Measurements from ENCODE around the gene F7.

Gene F7

DNA sequence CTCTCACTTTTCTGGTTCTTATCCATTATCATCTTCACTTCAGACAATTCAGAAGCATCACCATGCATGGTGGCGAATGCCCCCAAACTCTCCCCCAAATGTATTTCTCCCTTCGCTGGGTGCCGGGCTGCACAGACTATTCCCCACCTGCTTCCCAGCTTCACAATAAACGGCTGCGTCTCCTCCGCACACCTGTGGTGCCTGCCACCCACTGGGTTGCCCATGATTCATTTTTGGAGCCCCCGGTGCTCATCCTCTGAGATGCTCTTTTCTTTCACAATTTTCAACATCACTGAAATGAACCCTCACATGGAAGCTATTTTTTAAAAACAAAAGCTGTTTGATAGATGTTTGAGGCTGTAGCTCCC is 14.2 kb downstream of the F7 start:
- DNase-seq = no peak

DNA sequence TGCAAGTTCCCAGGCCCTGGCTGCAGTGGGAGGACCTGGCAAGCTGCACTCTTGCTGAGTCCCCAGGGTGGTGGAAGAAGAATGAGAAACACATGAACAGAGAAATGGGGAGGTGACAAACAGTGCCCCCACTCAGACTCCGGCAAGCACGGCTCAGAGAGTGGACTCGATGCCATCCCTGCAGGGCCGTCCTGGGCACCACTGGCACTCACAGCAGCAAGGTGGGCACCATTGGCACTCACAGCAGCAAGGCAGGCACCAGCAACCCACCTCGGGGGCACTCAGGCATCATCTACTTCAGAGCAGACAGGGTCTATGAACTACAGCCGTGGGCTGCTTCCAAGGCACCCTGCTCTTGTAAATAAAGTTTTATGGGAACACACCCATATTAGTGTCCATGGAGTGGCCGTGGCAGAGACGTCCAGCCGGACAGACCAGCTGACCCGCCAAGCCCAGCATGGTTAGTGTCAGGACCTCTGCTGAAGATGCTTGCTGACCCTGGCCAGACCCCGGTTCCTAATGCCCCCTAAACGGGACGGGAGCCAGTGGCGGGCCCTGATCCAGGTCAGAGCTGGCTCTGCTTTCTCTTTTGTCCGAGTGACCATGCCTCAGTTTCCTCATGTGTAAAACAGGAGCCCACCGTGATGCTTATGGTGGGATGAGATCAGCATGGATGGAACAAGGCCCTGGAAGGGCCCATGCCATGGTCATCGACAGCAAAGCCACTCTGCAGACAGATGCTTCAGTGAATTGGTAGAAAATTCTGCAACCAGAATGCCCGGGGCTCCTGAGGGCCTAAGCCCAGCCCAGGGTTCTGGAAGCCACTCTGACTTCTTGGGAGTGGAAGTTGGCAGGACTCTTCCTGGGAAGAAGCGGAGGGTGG is 14.9 kb downstream of the F7 start:
- DNase-seq = no peak

DNA sequence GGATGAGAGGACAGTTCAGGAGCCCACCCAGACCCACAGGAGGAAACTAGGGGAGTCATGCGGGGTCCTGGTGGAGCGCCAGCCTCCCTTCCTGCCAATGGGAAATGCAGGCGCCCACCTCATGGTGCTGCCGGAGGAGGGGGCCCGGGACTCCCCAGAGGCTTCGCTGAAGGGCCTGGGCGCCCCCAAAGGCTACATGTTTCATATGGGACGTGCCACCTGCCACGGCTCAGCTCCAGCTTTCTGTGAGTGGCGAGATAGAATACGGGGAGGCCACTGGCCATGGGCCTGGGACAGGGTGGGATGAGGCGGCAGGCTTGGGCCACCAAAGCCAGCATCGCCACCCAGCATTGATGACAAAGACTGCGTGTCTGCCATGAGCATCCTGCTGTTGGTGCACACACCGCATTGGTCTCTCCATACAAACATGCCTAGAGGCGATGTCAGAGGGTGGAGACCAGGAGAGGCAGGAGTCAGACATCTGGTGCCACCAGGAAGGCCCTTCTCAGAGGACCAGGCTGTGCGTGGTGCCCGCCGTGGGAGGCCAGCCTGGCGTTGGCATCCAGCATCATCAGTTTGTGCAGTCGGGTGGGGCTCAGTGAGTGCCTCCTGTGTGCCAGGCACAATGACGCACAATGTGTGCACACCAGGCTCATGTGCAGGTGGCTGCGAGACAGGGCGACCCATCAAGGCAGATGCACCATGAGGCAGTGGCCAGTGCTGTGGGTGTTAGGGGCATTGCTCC is 15.8 kb downstream of the F7 start:
- DNase-seq = no peak

DNA sequence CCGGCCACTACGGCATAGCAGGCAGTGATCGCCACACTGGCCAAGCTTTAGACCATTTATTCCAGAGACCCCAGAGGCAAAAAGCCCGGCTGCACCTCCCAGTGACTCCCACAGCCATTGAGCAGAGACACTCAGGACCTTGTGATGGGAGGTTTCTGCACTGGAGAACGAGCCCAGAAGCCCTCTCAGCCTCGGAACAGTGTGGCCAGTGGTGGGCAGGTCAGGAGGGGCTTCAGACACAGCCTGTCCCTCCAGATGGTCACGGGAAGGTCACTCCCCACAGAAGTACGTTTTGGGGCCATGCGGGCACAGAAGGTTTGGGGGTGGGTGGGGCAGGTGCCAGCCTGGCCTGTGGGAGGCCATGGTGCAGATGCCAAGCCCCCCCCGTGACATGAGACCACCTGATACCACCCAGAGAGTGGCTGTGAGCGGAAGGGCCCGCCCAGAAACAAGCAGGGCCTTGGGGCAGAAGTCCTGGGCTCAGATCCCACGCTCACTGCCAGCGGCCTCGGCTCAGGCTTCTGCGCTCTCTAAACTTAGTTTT is 16.4 kb downstream of the F7 start:
- no peak for DNase-seq

DNA sequence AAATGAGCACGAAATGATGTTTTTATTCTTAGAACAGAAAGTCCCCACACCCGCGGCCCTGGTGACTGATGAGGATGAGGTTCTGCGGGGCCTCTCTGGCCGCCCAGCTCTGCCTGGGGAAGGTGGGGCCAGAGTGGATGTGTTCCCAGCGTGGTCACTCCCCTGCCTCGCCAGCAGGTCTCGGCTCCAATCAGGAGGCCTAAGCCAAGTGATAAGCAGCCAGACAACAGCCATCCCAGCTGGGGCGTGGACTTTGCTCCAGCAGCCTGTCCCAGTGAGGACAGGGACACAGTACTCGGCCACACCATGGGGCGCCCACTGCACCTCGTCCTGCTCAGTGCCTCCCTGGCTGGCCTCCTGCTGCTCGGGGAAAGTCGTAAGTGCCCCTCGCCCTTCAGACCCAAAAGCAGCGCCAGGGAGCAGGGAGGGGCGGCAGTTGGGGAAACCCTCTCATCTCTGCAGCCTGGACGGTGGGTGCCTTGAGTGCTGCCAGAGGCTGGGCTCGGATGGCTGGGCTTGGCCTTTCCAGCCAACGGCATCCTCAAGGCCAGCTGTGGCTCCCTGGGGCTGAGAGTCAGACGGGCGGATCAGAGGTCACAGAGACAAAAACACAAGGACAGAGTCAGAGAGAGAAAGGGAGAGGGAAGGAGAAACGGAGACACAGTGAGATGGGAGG is 17.1 kb downstream of the F7 start, which contains the start of gene F10:
TSS of gene F10 (plus strand) at position 250 of the 676 bp plus-strand sequence. CDS start at position 307, 57 bp downstream.
- no peak for DNase-seq

DNA sequence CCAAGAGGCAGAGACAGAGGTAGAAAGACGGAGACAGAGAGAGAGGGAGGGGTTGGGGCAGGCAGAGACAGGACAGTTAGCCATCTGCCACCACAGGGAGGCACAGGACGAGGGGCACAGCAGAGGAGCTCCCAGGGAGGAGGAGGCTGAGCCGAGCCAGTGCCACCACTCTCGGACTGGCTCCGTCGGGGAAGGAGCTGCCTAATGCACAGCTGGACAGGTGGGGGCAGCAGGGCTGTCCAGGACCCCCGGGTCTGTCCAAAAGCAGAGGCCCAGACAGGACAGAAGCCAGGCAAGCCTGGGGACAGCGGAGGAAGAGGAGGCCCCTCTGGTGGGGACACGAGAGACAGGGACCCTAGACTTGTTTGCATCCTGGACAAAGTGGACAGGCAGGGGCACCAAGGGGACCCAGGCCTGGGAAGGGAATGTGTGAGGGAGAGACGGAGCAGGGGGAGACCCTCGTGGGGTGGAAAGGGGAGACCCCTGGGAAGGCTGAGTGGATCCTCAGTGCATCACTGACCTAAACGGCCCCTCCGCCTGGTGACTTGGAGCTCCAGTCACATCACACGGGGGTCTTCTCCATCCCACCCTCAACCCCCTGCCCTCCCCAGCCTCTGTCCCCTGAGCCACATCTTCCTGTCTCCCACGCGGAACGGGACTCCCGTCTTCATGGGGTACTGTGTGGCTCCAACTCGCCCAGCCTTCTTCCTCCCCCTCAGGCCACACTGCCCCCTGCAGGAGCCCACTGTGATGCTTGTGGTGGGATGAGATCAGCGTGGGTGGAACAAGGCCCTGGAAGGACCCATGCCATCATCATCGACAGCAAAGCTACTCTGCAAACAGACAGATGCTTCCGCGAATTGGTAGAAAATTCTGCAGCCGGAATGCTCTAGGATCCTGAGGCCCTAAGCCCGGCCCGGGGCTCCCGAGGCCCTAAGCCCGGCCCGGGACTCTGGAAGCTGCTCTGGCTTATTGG is 17.9 kb downstream of the F7 start:
- peak; percentile 37 for DNase-seq

DNA sequence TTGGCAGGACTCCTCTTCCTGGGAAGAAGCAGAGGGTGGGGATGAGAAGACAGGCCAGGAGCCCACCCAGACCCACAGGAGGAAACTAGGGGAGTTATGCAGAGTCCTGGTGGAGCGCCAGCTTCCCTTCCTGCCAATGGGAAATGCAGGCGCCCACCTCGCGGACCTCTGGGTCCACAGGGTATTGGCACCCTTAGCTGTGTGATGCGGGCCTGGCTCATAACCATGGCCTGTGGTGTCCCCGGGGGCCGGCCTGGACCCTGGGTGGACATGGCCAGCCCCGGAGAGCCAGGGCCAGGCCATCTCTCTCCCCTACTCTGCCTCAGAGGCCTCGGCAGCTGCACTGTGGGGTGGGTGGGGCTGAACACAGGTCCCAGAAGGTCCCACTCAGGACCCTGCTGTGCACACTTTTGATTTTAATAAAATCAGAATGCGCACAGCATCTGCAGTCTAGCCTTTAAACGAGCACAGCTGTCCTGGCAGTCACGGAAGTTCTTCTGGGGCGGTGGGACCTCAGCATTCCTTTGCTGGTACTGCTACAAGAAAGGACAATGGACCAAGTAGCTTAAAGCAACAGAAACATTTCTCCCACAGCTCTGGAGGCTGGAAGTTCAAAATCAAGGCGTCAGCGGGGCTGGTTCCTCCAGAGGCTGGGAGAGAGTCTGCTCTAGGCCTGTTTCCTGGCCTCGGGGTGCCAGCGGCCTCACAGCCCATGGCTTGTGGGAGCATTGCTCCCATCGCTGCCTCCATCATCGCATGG is 18.8 kb downstream of the F7 start:
- DNase-seq = no peak

DNA sequence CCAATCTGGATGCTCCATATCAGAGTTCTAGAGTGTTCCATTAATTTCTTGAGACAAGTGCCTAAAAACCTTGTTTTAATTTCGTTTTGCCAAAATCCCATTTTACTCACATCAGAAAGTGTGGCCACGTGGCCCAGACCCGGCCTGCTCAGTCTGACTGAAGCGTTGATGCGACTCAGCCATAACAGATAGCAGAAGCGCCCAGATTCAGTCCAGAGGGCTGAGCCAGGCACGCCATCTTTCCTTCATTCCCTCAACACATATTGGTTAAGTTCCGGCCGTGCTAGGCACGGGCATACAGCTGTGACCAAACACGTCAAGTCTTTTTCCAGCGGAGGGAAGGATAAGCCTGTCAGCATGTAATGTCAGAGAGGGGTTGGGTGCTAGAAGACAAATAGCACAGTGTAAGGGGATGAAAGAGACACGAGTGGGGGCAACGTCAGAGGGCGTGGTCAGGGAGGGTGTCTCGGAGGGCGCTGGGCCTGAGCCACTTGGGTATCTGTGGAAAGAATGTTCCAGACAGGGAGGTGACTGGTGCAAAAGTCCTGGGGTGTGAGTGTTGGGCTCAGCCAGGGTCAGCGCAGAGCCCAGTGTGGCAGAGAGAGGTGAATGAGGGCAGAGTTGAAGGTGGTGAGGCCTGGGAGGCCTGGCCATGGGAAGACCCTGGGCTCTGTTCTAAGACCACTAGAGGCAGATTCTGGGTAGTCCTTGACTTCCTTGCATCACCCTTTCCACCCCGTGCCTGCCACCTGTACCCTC is 20.1 kb downstream of the F7 start:
- no peak for DNase-seq

DNA sequence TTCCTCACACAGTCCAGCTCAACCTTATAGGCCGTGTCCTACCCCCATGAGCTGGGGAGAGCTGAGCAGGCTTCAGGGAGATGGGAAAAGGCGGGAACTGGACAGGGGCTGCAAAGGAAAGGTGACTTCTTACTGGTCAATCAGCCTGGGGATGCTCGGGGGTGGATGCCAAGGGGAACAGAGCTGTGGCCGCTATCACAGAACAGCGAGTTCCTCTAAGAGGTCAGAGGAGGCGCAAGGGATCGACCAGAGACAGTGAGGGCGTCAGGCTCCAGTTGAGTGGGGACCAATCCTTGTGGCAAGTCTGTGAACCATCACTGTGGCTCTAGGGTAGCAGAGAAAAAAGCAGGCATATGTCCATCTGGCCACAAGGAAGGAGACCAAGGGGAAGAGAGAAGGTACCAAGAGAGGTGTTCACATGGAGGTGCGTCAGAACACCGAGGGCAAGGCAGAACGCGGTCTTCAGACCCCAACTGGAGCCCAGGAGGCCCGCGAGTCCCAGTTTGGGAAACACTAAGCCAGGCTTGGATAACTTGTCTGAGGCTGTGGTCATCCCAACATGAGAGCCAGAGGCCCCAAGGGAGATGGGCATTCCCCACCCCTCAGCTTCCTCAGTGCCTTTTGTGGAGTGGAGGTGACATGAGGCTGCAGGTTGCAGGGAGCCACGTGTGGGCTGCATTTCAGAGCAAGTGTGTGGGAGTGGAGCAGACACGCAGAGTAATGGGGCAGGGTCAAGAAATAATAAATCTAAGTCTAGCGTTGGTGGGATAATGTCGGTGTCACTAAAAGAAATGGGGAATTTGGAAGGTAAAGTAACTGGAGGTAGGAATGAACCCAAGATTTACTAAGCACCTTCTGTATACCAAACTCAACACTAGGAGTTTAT is 20.9 kb downstream of the F7 start:
- no peak for DNase-seq

DNA sequence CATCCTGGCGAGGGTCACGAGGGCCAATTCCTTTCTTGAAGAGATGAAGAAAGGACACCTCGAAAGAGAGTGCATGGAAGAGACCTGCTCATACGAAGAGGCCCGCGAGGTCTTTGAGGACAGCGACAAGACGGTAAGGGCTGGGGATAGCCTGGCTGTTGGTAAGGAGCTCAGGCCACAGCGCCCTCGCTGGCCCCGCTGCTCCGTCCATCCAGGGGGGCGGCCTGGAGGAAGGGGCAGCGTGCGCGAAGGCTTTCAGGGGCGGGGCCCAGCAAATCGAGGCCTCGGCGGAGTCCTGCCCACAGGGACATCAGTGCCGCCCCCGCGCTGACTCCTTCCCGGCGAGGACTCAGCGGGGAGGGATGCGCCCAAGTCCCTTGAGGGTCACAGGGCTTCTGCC is 23.9 kb downstream of the F7 start:
- DNase-seq = no peak

DNA sequence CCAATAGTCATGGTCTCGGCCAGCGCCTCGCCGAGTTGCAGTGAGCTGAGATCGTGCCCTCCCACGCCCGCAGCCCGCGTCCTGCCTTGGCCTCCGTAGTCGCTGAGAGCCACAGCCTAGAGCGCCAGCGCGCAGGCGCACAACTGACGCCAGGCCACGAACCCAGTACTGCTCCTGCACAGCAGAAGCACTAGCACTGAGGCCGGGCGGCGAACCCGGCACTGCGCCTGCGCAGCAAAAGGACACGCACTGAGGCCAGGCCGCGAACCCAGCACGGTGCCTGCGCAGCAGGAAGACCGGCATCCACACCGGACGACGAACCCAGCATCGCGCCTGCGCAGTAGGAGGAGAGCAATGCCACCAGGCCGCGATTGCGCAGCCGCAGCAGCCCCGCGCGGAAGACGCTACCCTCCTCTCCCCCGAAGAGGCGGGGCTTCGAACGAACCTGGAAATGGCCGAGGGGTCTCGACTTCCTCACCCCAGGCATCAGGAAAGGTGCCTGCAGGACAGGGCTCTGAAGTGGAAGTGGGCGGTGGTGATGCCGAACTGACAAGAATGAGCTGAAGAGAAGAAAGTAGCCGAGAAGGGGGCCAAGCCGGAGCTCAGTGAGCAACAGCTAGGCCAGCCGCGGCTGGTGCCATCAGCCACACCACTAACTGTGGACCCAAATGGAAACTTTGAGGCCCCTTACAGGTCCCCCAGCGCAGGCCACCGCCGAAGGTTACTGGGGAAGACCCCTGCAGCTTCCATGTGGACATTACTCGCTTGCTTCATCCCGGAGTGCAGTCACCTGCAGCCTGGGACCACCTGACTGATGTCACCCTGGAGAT is 24.5 kb downstream of the F7 start:
- DNase-seq = peak; percentile 41

DNA sequence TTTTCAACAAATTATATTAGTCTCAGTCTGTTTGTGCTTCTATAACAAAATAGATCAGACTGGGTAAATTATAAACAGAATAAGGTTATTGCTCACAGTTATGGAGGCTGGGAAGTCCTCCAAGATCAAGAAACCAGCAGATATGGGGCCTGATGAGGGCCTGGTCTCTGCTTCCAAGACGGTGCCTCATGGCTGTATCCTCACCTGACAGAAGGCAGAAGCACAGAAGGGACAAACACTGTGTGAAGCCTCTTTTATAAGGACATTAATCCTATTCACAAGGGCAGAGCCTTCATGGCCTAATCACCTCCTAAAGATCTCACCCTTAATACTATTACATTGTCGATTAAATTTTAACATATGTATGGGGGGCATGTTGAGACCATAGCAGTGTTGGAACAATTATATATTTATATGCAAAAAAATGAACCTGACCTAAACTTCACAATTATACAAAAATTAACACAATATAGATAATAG is 29.7 kb downstream of the F7 start:
- DNase-seq = no peak

DNA sequence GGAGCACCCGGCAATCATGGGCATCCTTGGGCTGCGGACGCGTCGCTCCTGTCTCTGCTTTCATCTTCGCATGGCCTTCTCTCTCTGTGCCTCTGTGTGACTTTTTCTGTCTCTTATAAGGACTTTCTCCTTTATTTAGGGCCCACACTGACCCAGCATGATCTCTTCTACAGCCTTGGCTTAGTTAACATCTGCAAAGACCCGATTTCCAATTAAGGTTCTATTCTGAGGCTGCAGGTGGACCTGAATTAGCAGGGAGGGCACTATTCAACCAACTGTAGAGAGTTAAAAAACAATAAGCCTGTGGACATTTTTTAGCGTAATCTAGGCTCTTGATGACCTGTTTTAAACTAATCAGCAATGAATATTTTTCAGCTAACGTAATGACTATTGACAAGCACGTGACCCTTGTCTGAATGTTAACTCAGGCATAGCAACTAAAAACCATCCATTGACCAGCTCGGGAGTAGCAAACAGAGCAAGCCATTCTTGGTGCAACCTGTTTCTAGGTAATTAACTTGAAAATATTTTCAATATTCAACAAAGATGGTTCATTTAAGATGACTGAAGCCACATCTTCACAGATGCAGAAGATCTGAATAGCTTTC is 32.2 kb downstream of the F7 start:
- no peak for DNase-seq

DNA sequence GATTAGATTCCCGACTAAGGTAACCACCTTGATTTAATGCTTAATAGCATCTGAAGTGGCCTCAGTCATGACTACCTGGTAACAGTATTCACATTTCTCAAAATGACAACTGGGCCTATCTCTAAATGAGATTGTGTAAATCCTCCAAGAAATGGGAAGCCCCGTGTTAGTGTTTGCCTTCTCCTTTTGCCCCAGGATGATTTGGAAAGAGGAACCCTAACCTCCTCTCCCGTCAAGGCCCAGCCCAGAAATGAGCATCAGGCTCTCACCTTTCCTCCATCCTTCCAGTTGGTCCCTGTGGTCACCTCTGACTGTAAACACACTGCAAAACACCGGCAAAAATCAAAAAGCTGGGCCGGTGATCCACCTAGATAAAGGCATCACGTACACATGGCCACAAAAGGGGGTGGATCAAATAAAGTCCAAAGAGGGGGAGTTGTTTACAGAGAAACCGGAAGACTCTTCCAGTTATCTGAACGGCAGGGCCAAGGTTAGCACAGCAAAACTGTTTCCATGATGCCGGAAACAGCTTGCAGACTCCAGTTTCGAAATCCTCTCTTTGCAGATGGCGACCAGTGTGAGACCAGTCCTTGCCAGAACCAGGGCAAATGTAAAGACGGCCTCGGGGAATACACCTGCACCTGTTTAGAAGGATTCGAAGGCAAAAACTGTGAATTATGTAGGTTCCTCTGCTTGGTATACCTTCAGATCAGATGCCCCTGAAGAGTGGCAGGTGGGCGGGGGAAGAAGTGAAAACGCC is 33.4 kb downstream of the F7 start:
- DNase-seq = no peak

DNA sequence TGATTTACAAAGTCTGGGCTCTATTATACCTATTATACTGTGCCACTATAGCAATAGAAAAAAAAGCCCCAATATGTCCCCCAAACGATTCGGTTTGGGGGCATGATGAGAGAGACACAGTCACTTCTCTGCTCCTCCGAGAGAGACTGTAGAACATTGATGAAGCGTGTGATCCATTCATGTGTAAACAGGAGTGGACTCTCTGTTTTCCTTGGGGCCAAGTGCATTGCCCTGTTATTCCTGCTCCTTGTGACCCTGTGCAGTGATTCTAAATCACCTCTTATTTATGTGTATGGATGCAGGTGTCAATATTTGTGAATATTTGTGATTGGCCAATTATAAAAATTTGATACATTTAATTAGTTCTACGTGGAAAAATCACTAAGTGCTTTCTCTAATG is 34.0 kb downstream of the F7 start:
- DNase-seq = no peak

DNA sequence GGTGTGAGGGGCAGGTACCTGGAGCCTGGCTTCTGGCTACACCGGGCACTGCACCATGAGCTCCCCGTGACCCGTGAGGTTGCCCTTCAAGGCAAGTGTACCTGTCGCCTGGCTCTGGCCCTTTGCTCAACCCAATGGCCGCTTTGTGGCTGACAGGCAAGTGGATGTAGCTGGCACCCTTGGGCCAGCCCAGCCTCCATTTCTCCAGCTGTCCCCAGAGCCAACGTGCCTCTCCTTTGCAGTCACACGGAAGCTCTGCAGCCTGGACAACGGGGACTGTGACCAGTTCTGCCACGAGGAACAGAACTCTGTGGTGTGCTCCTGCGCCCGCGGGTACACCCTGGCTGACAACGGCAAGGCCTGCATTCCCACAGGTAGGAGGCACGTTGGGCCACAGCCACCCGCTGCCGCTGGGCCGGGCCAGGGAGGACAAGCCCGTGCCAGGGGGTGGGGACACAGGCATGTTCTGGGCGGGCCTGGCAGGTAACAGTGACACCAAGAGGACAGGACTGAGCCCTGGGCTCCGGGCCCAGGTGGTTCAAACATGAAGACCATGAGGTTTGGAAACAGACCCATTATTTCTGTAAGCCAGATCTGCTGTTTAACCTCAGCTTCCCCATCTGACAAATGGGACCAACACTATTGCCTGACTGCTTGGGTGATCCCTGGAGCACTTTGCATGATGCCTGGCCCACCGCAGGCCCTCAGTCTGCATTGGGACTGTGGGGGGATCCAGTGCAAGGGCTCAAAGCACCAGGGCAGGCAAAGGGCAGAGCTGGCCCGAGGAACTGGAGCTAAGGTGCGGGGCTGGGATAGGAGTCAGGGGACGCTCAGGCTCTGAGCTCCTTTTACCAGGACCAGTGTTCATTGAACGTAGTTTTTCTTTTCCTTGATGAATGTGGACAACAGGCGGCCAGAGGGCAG is 35.3 kb downstream of the F7 start:
- DNase-seq = no peak

Data from hematopoietic multipotent progenitor cell treated with erythropoietin and hydrocortisone succinate and interleukin-3 and kit ligand, for 6 days (in vitro differentiated cells).